HG03442 (cell line): ENCODE data around the gene TTN.
A peak's percentile ranks its signal among the peaks of the same experiment; 100 is the strongest.
"Not testable (repeated sequence)": the region's sequence is repeated elsewhere in the genome, so short reads cannot be mapped to it uniquely, and the experiment has no call there.

Experiments
- ATAC-seq: cut with Tn5 transposase; IDR thresholded peaks from one replicate; pipeline ENCODE4 v1.9.1; 2021; ENCODE audit warnings: mild to moderate bottlenecking, moderate library complexity; ENCODE audit not compliant: unreplicated experiment

TTN gene

DNA sequence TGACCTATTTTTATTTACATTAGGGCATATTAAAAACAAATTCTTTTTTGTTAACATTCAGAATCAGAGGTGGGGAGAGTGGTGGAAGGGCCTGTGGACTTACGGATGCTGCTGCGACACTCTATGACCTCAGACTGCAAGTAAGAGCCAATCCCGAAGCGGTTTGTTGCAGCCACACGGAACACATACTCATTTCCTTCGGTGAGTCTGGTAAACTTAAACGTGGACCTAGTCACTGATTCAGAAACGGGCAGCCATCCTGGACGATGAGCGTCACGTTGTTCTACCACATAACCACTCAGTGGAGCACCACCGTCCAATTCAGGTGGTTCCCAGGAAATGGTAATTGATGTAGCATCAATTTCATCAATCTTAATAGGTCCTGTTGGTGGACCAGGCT, 265.1 kb downstream of the TTN start:
- ATAC-seq = no peak

DNA sequence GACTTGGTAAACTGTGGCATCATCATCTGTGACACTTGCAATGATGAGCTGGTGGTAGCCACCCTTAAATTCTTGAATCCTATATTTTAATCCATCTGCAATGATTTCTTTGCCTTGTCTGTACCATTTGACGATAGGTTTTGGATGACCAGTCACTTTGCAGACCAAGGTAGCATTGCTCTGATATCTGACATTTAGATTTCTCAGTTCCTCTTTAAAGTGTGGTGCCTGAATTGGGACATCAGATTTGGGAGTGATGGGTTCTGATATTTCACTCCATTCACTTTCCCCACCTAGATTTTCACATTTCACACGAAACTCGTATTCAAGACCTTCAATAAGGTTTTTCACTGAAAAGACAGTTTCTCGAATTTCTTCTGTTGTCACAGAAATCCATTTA, 271.2 kb downstream of the TTN start:
- ATAC-seq = peak; percentile 47

DNA sequence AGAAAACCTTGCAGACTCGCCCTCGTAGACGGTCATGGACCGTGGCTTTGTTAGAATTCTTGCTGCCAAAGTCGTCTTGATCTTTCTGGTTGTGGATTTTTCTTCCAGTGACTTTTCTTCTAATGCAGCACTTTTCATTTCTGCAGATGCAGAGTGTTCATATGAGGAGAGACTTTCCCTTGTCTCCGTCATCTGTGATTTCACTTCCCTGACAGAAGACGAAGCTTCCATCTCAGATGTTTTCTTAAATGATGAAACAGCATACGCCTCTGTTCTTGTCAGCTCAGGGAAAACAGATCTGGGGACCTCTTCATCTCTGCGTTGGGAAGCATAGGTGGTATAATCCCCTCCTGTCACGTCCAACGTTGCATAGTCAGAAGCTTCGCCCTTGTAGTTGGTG, 276.1 kb downstream of the TTN start:
- ATAC-seq = no peak

DNA sequence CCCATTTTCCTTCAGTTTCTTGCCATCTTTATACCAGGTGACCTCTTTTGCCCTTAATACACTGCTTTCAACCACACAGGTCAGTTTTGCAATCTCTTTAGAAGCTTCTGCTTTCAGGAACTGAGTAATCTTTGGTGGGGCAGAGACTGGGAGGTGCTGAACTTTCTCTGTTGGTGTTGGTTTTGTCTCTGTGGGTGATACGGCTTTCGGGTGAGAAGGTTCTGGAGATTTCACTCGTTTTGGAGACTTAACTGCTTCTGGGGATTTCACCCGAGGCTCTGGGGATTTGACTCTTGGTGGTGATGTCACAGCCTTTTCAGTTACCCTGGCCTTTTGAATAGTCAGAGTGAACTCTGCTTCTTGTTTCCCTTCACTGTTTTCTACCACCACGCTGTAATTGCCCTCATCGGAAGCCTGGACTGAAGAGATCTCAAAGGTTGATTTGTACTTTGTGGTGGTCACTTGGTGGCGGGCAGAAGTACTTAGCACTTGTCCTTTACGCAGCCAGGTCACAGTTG, 276.5 kb downstream of the TTN start:
- peak; percentile 95 for ATAC-seq

DNA sequence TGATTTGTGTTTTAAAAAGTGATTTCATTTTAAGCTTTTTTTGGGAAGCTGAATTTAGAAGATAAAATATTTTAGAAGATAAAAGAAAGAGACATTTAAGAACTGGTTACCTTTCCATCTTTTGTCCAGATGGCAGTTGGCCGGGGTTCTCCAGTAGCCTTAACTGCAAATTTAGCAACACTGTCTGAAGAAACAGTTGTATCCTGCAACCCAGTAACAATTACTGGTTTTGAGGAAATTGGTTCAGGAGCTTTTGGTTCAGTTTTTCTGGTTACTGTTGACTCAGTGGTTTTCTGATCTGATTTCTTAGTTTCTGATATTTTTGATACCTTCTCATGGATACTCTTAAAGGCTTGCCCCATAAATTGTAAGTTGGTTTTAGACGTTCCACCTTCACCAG, 277.1 kb downstream of the TTN start:
- ATAC-seq = no peak

DNA sequence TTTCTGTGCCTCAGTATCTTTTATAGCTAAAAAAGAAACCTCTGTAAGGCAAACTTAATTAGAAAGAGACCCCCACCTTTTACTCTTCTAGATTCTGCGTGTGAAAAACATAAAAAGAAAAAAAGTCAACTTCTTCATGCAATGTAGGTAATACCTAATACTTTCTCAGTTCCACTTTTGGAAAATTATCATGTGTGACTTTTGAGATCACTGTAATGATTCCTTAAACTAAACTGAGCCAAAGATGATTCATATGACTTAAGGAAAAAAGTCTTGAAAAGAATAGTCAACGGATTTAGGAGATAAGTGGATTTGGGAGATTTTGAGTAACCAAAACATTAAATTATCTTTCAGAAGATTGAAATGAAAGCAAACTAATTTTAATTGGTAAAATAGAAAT, 278.0 kb downstream of the TTN start:
- ATAC-seq = no peak

DNA sequence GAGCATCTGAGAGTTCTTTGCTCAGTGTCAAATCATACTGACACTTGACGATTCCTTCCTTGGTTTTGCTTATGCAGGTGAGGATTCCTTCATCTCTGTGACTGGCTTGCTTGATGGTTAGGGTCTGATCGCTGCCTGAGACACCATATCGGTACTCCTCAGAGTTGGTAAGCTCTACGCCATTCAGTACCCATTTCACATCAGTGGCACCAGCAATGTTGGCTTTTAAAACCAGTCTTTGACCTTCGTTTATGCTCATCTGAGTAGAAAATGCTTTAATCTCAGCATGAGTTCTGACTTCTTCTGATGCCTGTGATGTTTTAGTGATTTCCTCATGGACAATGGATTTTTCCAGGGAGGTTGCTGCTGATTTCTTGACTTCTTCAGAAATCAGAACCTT, 278.6 kb downstream of the TTN start:
- ATAC-seq = no peak

DNA sequence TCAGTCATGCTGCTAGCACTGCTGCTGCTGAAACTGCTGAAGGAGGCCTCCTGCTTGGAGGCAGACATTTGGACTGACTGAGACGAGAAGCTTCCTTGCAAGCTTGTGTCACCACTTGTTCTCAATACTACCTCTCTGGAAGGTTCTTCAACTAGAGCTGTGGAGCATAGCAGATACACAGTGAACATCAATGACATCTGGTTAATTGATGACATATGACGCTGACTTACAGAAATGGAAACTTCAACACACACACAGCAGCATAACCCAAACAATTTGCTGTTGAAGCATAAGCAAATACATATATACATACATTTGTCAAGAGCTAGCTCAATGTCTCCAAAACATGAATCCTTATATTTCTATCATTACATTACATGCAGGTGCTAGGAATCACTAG, 279.6 kb downstream of the TTN start:
- ATAC-seq = no peak

DNA sequence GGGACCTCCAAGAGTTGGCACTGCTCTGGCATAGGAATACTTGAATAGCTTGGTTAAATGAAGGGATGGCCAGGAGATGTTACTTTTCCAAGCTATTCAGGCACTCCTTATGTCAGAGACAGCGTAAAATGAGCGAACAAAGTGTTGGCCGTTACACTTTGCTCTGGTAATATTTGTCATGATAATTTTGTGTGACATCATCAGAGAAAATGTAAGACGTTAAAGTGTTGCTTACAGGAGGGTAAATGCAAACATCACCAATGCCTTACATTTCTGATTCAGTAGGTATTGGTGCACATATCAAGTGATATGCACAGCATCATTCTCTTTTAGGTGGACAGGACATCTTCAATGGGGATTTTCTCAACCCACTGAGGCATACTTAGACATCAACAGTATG, 281.0 kb downstream of the TTN start:
- no peak for ATAC-seq

DNA sequence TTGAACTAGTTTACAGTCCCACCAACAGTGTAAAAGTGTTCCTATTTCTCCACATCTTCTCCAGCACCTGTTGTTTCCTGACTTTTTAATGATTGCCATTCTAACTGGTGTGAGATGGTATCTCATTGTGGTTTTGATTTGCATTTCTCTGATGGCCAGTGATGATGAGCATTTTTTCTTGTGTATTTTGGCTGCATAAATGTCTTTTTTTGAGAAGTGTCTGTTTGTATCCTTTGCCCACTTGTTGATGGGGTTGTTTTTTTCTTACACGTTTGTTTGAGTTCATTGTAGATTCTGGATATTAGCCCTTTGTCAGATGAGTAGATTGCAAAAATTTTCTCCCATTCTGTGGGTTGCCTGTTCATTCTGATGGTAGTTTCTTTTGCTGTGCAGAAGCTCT, 281.8 kb downstream of the TTN start:
- ATAC-seq = not testable (repeated sequence)

DNA sequence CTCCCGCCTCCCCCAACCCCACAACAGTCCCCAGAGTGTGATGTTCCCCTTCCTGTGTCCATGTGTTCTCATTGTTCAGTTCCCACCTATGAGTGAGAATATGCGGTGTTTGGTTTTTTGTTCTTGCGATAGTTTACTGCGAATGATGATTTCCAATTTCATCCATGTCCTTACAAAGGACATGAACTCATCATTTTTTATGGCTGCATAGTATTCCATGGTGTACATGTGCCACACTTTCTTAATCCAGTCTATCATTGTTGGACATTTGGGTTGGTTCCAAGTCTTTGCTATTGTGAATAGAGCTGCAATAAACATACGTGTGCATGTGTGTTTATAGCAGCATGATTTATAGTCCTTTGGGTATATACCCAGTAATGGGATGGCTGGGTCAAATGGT, 282.2 kb downstream of the TTN start:
- ATAC-seq = not testable (repeated sequence)

DNA sequence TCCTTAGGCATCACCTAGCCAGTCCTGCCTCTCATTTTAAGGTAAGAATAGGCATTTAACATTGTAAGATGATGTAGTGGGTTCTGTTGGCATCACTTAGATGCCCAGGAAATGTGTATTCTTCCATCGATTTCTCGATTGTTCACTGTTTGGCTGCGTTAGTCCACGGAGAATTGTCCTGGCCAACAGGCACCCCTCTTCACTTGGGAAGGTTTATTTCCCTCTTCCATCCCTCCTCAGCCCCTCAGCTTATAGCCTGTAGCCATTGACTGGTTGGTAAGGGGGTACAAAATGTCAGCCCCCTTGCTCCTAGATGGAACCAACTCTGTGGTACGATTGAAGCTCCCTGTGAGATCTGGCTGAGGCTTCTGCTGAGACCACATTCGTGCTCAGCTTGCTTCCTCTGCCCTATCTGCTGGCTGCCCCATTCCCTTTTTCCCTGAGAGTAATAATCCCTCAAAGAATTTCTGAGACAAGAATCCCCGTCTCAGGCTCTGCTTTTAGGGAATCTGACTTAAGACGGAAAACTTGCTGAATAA, 283.6 kb downstream of the TTN start:
- no peak for ATAC-seq

DNA sequence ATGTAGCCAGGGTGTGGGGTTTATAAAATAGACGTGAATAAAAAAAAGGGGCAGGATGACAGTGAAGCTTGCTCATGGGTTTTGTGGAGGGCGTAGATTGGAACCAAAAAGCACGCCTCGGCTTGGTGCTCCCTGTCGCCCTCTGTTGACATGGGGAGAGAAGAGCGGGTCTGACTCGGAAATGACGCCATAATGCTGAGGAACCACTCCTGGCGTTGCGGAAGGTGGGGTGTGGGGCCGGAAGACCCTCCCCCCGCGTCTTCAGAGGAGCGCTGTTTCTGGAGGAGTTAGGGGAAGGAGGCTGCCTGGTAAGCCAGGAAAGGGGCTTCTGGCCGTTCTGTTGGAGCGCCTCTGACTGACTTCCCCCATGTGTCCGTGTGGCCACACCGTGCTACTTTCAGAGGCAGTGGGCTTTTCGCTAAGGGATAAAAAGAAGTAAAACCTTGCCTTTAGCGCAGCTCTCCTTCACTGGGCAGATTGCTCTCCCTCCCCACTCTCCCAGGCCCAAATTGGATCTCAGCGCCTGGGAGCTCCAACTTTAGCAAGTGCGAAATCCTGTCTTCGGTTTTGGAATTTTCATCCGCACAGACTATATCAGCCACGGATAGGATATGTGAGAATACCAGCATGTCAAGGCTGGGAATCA, 284.1 kb downstream of the TTN start:
- peak; percentile 83 for ATAC-seq

DNA sequence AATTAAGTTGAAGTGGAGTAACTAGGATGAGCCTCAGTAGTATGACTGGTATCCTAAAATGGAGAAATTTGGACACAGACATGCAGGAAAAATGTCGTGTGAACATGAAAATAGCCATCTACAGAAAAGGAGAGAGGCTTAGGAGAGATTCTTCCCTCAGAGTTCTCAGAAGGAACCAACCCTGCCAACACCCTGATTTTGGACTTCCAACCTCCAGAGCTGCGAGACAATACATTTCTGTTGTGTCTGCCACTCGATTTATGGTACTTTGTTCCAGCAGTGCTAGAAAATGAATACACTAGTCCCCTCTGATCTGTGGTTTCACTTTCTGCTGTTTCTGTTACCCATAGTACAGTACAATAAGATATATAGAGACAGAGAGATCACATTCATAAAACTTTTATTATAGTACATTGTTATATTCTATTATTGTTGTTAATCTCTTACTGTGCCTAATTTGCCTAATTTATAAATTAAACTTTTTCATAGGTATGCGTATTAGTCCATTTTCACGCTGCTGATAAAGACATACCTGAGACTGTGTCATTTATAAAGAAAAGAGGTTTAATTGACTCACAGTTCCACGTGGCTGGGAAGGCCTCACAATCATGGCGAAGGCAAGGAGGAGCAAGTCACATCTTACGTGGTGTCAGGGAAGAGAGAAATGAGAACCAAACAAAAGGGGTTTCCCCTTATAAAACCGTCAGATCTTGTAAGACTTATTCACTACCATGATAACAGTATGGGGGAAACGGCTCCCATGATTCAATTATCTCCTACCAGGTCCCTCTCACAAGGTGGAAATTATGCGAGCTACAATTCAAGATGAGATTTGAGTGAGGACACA, 285.7 kb downstream of the TTN start:
- no peak for ATAC-seq

DNA sequence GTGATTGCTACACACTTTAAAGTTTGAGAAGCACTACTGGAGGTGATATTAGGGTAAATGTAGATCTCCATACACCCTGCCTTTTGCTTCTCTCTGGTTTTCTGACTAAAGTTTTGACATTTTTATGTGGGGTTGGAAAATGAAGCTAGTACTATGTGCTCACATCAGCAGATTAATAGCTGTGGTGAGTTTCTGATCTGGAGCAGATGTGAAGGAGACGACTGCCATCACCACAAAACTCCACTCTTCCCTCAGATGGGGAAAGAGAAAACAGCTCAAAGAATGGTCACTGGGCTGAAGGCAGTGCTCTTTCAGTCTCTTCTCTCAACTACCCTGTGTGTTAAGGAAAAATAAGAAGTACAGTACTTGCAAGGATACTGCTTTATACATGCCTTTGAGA, 289.7 kb downstream of the TTN start:
- no peak for ATAC-seq

DNA sequence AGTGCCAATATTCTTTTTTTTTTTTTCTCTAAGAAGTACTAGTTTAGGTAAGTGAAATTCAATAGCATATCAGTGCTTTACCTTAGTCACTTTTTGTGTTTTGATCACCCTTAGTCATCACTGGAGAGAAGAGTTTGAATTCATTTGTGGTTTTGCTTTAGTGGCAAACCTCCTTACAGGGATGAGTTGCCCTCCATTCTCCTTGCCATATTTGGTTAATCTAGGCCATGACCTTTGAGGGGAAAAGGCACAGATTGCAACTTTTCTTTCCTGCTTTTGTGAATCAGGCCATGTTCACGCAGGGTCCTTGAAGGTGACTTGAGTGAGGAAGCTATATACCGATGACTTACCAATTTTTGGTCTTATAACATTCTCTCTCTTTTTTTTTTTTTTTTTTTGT, 292.6 kb downstream of the TTN start:
- ATAC-seq = peak; percentile 87

DNA sequence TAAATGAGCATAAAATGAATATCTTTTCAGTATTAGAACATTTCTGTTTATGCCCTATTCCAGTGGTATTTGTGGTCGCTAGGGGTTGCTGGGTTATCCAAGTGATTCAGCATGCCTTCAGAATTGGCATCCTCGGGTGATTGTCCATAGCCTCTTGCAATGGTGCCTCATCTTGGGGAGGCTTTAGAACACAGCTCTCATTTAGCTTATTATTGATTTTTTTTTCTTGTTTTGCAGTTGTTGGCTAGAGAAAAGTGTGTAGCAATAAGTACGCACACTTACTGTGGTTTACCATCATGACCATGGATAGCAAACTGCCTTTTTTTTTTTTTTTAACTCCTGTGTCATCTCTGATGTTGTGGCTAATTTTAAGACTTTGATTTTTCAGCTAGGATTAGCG, 293.3 kb downstream of the TTN start:
- no peak for ATAC-seq

DNA sequence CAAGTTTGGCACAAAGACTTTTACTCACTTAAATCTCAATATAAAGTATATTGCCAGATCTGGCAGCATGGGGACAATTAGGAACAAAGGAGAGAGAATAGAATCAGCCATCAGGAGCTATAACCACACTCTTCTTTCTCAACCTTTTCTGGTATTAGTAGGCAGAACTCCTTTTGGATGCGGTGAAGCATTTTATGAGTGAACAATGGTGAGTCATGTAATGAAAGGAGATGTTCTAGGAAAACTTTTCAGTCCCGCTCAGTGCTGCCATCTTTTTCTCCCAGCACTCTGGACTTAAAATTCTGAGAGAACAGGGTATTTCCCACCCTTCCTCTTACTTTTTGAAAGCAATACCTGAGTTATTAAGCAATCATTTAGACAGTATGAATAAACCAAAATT, 294.7 kb downstream of the TTN start:
- no peak for ATAC-seq

DNA sequence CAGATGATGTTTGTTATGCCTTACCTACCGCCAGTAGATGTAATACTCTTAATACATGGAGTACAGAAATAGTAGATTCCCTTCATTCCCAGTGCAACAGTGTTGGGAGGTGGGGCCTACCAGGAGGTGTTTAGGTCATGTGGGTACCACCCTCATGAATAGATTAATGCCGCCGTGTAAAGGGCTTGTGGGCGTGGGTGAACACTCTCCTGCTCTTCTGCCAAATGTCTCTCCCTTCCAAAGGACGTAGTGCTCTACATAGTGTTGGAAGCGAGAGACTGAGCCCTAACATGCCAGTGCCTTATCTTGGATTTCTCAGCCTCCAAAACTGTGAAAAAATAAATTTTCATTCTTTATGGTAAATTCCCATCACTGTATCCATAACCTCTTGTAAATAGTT, 296.8 kb downstream of the TTN start:
- ATAC-seq = no peak

DNA sequence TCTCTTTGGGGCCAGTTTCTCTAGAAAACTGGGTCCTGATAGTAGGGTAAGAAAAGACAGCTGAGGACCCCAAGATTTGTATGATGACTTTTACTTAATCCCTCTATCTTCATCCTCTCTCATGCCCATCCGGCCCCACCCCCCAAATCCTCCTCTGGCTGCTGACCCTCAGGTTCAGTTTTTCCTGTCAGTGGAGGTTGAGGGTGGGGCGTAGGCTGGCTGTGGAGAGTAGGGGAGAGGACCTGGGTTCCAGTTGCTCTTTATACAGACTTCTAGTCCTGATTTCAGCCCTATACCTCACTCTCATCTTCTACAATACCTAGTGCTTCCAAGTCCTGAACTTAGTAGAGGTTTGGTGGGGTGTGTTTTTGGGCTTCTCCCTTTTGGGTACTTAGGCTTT, 298.6 kb downstream of the TTN start:
- no peak for ATAC-seq

DNA sequence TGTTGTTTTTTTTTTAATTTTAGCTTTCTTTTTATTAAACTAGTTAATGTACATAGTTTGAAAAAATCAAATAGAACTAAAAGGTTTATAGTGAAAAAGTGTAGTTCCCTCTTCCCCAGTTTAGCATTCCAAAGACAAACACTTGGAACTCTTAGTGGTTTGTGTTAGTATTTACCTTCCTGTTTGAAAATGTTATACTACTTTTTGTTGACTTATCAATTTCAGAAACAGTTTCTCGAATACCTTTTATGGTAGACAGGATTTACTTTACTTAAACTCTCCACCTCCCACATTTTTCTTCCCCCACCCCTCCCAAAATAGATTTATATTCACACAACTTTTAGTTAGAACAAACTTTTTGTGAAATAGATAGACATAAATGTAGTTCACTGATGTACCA, 300.3 kb downstream of the TTN start:
- ATAC-seq = no peak

DNA sequence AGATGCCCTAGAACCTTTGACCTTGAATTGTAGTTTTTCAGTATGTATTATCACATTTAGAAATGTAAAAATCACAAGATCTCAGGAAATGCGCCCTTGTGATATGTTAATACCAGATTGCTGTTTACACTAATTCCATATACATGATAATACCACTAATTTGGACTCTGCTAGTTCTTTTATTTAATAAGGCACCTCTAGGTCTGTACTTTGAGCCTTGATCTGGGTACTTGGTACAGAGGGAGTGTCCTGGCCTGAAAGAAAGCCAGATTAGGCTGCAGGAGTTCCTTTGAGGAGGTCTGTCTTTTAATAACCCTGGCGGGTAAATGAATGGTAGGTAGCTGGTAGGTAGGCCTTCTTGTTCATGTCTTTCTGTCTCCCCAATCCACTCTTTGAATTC, 300.7 kb downstream of the TTN start:
- no peak for ATAC-seq
